ENCODE data around the gene EPO.
"Not testable (repeated sequence)": the region's sequence is repeated elsewhere in the genome, so short reads cannot be mapped to it uniquely, and the experiment has no call there.

The EPO gene

GRCh38 chr7:100705320-100705752 is 14.9 kb upstream of the EPO start:
- peak overlapping the region; percentile 98 for H3K27ac Mint-ChIP-seq
- H3K36me3 Mint-ChIP-seq (ENCODE audit: low read depth) = peaks cover 25% of the 10 kb centered on the region
- intact Hi-C loops (cut with micrococcal nuclease) = loop anchor here (1.0 to 10.0 kb wide), 3 partner anchors 20 to 231 kb away; partner anchors contain the start of genes SLC12A9 and TSC22D4
- H3K4me1 Mint-ChIP-seq (ENCODE audit: low read depth) = peaks cover 28% of the 10 kb centered on the region
- peak overlapping the region; percentile 97 for H3K4me3 Mint-ChIP-seq
- peaks cover 9% of the 10 kb centered on the region for H3K27me3 Mint-ChIP-seq
- H3K9me3 Mint-ChIP-seq = no peaks in the 10 kb centered on the region

- intact Hi-C loops (cut with micrococcal nuclease) = loop anchor here (1.0 to 10.0 kb wide), 3 partner anchors 19 to 231 kb away; partner anchors contain the start of genes SLC12A9 and TSC22D4
- Mint-ChIP-seq H3K4me3 (peak within 1 kb of the TSS; percentile 97), H3K27me3 (peaks cover 9% of the 10 kb centered on the region), H3K27ac (peak within 1 kb of the TSS; percentile 98), H3K36me3 (ENCODE audit: low read depth) (peaks cover 25% of the 10 kb centered on the region), H3K4me1 (ENCODE audit: low read depth) (peaks cover 27% of the 10 kb centered on the region), H3K9me3 (no peaks in the 10 kb centered on the region)
Measured at GRCh38 chr7:100705753-100706671, 14.3 kb upstream of the EPO start, which contains the start of gene POP7. TSS of gene POP7 (plus strand) at chr7:100706121. CDS start at chr7:100706831, 710 bp downstream.

GRCh38 chr7:100706672-100707311 is 13.5 kb upstream of the EPO start:
- H3K27me3 Mint-ChIP-seq = peaks cover 4% of the 10 kb centered on the region
- peaks cover 23% of the 10 kb centered on the region for H3K4me1 Mint-ChIP-seq (ENCODE audit: low read depth)
- H3K27ac Mint-ChIP-seq = peak overlapping the region; percentile 98
- intact Hi-C loops (cut with micrococcal nuclease) = loop anchor here (5.0 to 10.0 kb wide), 2 partner anchors 146 to 232 kb away; partner anchors contain the start of genes SLC12A9 and TSC22D4
- H3K4me3 Mint-ChIP-seq = peak overlapping the region; percentile 97
- H3K36me3 Mint-ChIP-seq (ENCODE audit: low read depth) = peaks cover 25% of the 10 kb centered on the region
- no peaks in the 10 kb centered on the region for H3K9me3 Mint-ChIP-seq

GRCh38 chr7:100708395-100708794 is 11.9 kb upstream of the EPO start:
- no peaks in the 10 kb centered on the region for H3K27me3 Mint-ChIP-seq
- no peak overlapping the region for H3K4me3 Mint-ChIP-seq
- peaks cover 23% of the 10 kb centered on the region for H3K4me1 Mint-ChIP-seq (ENCODE audit: low read depth)
- H3K27ac Mint-ChIP-seq = peak overlapping the region; percentile 15
- no peaks in the 10 kb centered on the region for H3K9me3 Mint-ChIP-seq
- intact Hi-C loops (cut with micrococcal nuclease) = loop anchor here (5.0 to 10.0 kb wide), 2 partner anchors 144 to 234 kb away; partner anchors contain the start of genes SLC12A9 and TSC22D4
- H3K36me3 Mint-ChIP-seq (ENCODE audit: low read depth) = peaks cover 25% of the 10 kb centered on the region

- intact Hi-C loops (cut with micrococcal nuclease) = no loop called here
- H3K9me3 Mint-ChIP-seq = no peaks in the 10 kb centered on the region
- peaks cover 24% of the 10 kb centered on the region for H3K36me3 Mint-ChIP-seq (ENCODE audit: low read depth)
- H3K27ac Mint-ChIP-seq = no peak overlapping the region
- peaks cover 23% of the 10 kb centered on the region for H3K4me1 Mint-ChIP-seq (ENCODE audit: low read depth)
- H3K27me3 Mint-ChIP-seq = peaks cover 2% of the 10 kb centered on the region
- no peak overlapping the region for H3K4me3 Mint-ChIP-seq
Measured at GRCh38 chr7:100710452-100710851, 9.8 kb upstream of the EPO start.

- no peak overlapping the region for H3K27ac Mint-ChIP-seq
- H3K27me3 Mint-ChIP-seq = peaks cover 4% of the 10 kb centered on the region
- H3K4me3 Mint-ChIP-seq = no peak overlapping the region
- intact Hi-C loops (cut with micrococcal nuclease) = no loop called here
- H3K9me3 Mint-ChIP-seq = no peaks in the 10 kb centered on the region
- H3K36me3 Mint-ChIP-seq (ENCODE audit: low read depth) = peaks cover 15% of the 10 kb centered on the region
- peaks cover 22% of the 10 kb centered on the region for H3K4me1 Mint-ChIP-seq (ENCODE audit: low read depth)
Measured at GRCh38 chr7:100711369-100711768, 8.9 kb upstream of the EPO start.

- intact Hi-C loops (cut with micrococcal nuclease) = no loop called here
- H3K27ac Mint-ChIP-seq = no peak overlapping the region
- H3K4me3 Mint-ChIP-seq = no peak overlapping the region
- peaks cover 16% of the 10 kb centered on the region for H3K9me3 Mint-ChIP-seq
- H3K36me3 Mint-ChIP-seq (ENCODE audit: low read depth) = no peaks in the 10 kb centered on the region
- H3K4me1 Mint-ChIP-seq (ENCODE audit: low read depth) = no peaks in the 10 kb centered on the region
- H3K27me3 Mint-ChIP-seq = peaks cover 25% of the 10 kb centered on the region
Measured at GRCh38 chr7:100714725-100715124, 5.5 kb upstream of the EPO start.

- H3K4me3 Mint-ChIP-seq; H3K36me3 Mint-ChIP-seq (ENCODE audit: low read depth); intact Hi-C loops (cut with micrococcal nuclease); H3K4me1 Mint-ChIP-seq (ENCODE audit: low read depth); H3K27ac Mint-ChIP-seq: not testable (repeated sequence)
- H3K9me3 Mint-ChIP-seq = peaks cover 16% of the 10 kb centered on the region
- peaks cover 47% of the 10 kb centered on the region for H3K27me3 Mint-ChIP-seq
Measured at GRCh38 chr7:100717073-100717472, 3.2 kb upstream of the EPO start.

- Mint-ChIP-seq H3K27ac (no peak overlapping the region), H3K4me3 (no peak overlapping the region), H3K9me3 (peaks cover 16% of the 10 kb centered on the region), H3K27me3 (peaks cover 64% of the 10 kb centered on the region), H3K36me3 (ENCODE audit: low read depth) (no peaks in the 10 kb centered on the region), H3K4me1 (ENCODE audit: low read depth) (peaks cover 4% of the 10 kb centered on the region)
- intact Hi-C loops (cut with micrococcal nuclease) = no loop called here
Measured at GRCh38 chr7:100719523-100720278, 567 bp upstream of the EPO start.

GRCh38 chr7:100720671-100721504 is 620 bp downstream of the EPO start:
- no peaks in the 10 kb centered on the region for H3K36me3 Mint-ChIP-seq (ENCODE audit: low read depth)
- intact Hi-C loops (cut with micrococcal nuclease) = no loop called here
- H3K27me3 Mint-ChIP-seq = peaks cover 66% of the 10 kb centered on the region
- H3K27ac Mint-ChIP-seq = no peak overlapping the region
- H3K4me3 Mint-ChIP-seq = no peak overlapping the region
- H3K9me3 Mint-ChIP-seq = peaks cover 16% of the 10 kb centered on the region
- H3K4me1 Mint-ChIP-seq (ENCODE audit: low read depth) = peaks cover 12% of the 10 kb centered on the region

GRCh38 chr7:100721505-100721812 is 1.2 kb downstream of the EPO start:
- peaks cover 68% of the 10 kb centered on the region for H3K27me3 Mint-ChIP-seq

GRCh38 chr7:100722480-100723212 is 2.4 kb downstream of the EPO start:
- Mint-ChIP-seq H3K27me3 (peaks cover 71% of the 10 kb centered on the region), H3K4me3 (no peak overlapping the region)
- intact Hi-C loops (cut with micrococcal nuclease) = no loop called here

More at GRCh38 chr7:100721505-100721812, 1.2 kb downstream of the EPO start:
- Mint-ChIP-seq H3K27ac (no peak overlapping the region), H3K4me1 (ENCODE audit: low read depth) (peaks cover 12% of the 10 kb centered on the region), H3K9me3 (peaks cover 16% of the 10 kb centered on the region), H3K36me3 (ENCODE audit: low read depth) (no peaks in the 10 kb centered on the region), H3K4me3 (no peak overlapping the region)
- intact Hi-C loops (cut with micrococcal nuclease) = no loop called here

More at GRCh38 chr7:100722480-100723212, 2.4 kb downstream of the EPO start:
- Mint-ChIP-seq H3K4me1 (ENCODE audit: low read depth) (peaks cover 12% of the 10 kb centered on the region), H3K36me3 (ENCODE audit: low read depth) (no peaks in the 10 kb centered on the region), H3K9me3 (peaks cover 15% of the 10 kb centered on the region), H3K27ac (no peak overlapping the region)
